ENCODE results near the gene IFT25.
"Not testable (repeated sequence)": the region's sequence is repeated elsewhere in the genome, so short reads cannot be mapped to it uniquely, and the experiment has no call there.

IFT25 gene

GRCh38 chr1:53945433-53946251 is at the start of gene IFT25:
TSS of gene IFT25 (minus strand) at chr1:53945699. CDS start at chr1:53940082, 5,617 bp downstream.
- peak; percentile 99 to 100 (median 100) for DNase-seq

GRCh38 chr1:53994516-53994915 is 49.0 kb upstream of the IFT25 start:
- not testable (repeated sequence) for DNase-seq

GRCh38 chr1:53992085-53992874 is 46.8 kb upstream of the IFT25 start:
- no peak for DNase-seq

- no peak for DNase-seq
Observed at GRCh38 chr1:53987880-53988279, 42.4 kb upstream of the IFT25 start.

- no peak for DNase-seq
Observed at GRCh38 chr1:53986458-53986857, 41.0 kb upstream of the IFT25 start.

- no peak for DNase-seq
Observed at GRCh38 chr1:53984726-53985125, 39.2 kb upstream of the IFT25 start.

- DNase-seq = no peak
Observed at GRCh38 chr1:53982763-53983104, 37.2 kb upstream of the IFT25 start.

- no peak for DNase-seq
Observed at GRCh38 chr1:53982034-53982762, 36.7 kb upstream of the IFT25 start.

- no peak for DNase-seq
Observed at GRCh38 chr1:53981220-53981619, 35.7 kb upstream of the IFT25 start.

- DNase-seq = no peak
Observed at GRCh38 chr1:53979712-53980450, 34.4 kb upstream of the IFT25 start.

- DNase-seq = no peak
Observed at GRCh38 chr1:53975861-53976260, 30.4 kb upstream of the IFT25 start.

GRCh38 chr1:53971718-53972117 is 26.2 kb upstream of the IFT25 start:
- no peak for DNase-seq

GRCh38 chr1:53969323-53969722 is 23.8 kb upstream of the IFT25 start:
- not testable (repeated sequence) for DNase-seq

- DNase-seq = no peak
Observed at GRCh38 chr1:53968125-53968513, 22.6 kb upstream of the IFT25 start.

GRCh38 chr1:53967409-53968124 is 22.1 kb upstream of the IFT25 start:
- no peak for DNase-seq

- no peak for DNase-seq
Observed at GRCh38 chr1:53966794-53967193, 21.3 kb upstream of the IFT25 start.

- no peak for DNase-seq
Observed at GRCh38 chr1:53964109-53964508, 18.6 kb upstream of the IFT25 start.

- no peak for DNase-seq
Observed at GRCh38 chr1:53963460-53963859, 18.0 kb upstream of the IFT25 start.

- DNase-seq = no peak
Observed at GRCh38 chr1:53962395-53962794, 16.9 kb upstream of the IFT25 start.

GRCh38 chr1:53959664-53960250 is 14.3 kb upstream of the IFT25 start:
- no peak for DNase-seq

GRCh38 chr1:53957194-53957818 is 11.8 kb upstream of the IFT25 start:
- DNase-seq = no peak
